DND-41 (cell line): Measurements from ENCODE around the gene FAS.

Source experiments
- ATAC-seq: fragments of 200-7000 bp; cut with Tn5 transposase; 3 replicates; pipeline ENCODE4 v1.9.1; 2021; ENCODE audit warnings: low read depth; ENCODE audit not compliant: insufficient read depth
- DNase-seq: peaks from one replicate; pipeline ENCODE4 v3.0.0-alpha.2; 2020
- H2AFZ ChIP-seq: 2 replicates; pipeline ENCODE4 v1.6.0; 2012; ENCODE audit warnings: low read depth, low read length
- H3K27ac ChIP-seq: 2 replicates; pipeline ENCODE4 v1.5.1; 2012; ENCODE audit warnings: low read length, inconsistent platforms
- H3K27me3 ChIP-seq: fragments of 200-600 bp; sonication (generic); 2 replicates; pipeline ENCODE4 v1.6.0; 2012; ENCODE audit warnings: low read length, mild to moderate bottlenecking, inconsistent platforms; ENCODE audit not compliant: insufficient read depth, poor library complexity
- H3K36me3 ChIP-seq: 2 replicates; pipeline ENCODE4 v1.5.1; 2012; ENCODE audit warnings: low read length, inconsistent platforms; ENCODE audit not compliant: insufficient read depth
- H3K4me1 ChIP-seq: 2 replicates; pipeline ENCODE4 v1.5.1; 2012; ENCODE audit warnings: mild to moderate bottlenecking, low read length; ENCODE audit not compliant: insufficient read depth
- H3K4me2 ChIP-seq: 2 replicates; pipeline ENCODE4 v1.6.0; 2012; ENCODE audit warnings: mild to moderate bottlenecking, moderate library complexity, low read length, inconsistent platforms; ENCODE audit not compliant: insufficient read depth
- H3K4me3 ChIP-seq, 2 experiments: fragments of 200-600 bp in 1 of 2; shearing (Covaris generic) in 1 of 2; 2 replicates each; pipeline ENCODE4 v1.5.1; 2012 to 2016; ENCODE audit warnings: inconsistent platforms in 2 of 2, low read length in 2 of 2, mild to moderate bottlenecking in 2 of 2, low read depth in 1 of 2, moderate library complexity in 1 of 2
- H3K79me2 ChIP-seq: 2 replicates; pipeline ENCODE4 v1.6.0; 2012; ENCODE audit warnings: low read length, inconsistent platforms; ENCODE audit not compliant: insufficient read depth
- H3K9ac ChIP-seq: 2 replicates; pipeline ENCODE4 v1.6.0; 2012; ENCODE audit warnings: low read depth, mild to moderate bottlenecking, inconsistent platforms, low read length, moderate library complexity
- H3K9me3 ChIP-seq: 2 replicates; pipeline ENCODE4 v1.5.1; 2012; ENCODE audit warnings: low read length, moderate library complexity, mild to moderate bottlenecking, inconsistent platforms; ENCODE audit not compliant: insufficient read depth, severe bottlenecking
- H4K20me1 ChIP-seq: 2 replicates; pipeline ENCODE4 v1.6.0; 2012; ENCODE audit warnings: low read length; ENCODE audit not compliant: insufficient read depth
- CTCF ChIP-seq: IDR thresholded peaks from 2 replicates; pipeline ENCODE4 v1.5.1; 2012; ENCODE audit warnings: borderline replicate concordance, low read length, moderate library complexity, mild to moderate bottlenecking; ENCODE audit not compliant: poor library complexity, severe bottlenecking; ENCODE audit errors: extremely low read depth
- EZH2 ChIP-seq: IDR thresholded peaks from 3 replicates; pipeline ENCODE4 v1.6.1; 2012; ENCODE audit warnings: borderline replicate concordance, low read depth, mild to moderate bottlenecking, moderate library complexity, low read length, inconsistent platforms; ENCODE audit not compliant: severe bottlenecking

FAS gene

DNA sequence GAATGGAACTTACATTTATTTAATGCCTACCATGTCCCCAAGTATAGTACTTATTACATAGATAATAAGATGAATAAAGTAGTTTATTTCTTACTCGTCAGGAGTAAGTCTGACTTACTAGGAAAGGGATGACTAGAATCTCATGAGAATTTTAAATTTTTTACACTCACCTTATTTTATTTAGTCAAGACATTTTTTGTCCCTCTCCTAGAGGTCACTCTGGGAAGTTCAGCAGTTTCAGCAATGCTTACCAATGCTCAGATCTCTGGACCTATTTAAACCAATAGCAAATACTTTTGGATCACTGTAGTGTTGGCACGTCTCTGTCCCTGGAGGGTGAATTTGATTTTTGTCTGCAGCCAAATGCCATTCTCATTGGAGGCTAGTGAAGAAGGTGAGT, 27.3 kb upstream of the FAS start:
- no peak for ATAC-seq
- Histone ChIP-seq H3K4me2 (no peak overlapping the region), H3K36me3 (no peaks in the 10 kb centered on the region), H3K4me1 (peaks cover 10% of the 10 kb centered on the region), H3K27me3 (no peaks in the 10 kb centered on the region), H3K79me2 (no peaks in the 10 kb centered on the region), H3K9ac (no peak overlapping the region), H4K20me1 (no peaks in the 10 kb centered on the region), H3K27ac (no peak overlapping the region), H2AFZ (no peak overlapping the region), H3K4me3 (no peak overlapping the region), H3K9me3 (no peaks in the 10 kb centered on the region)
- TF ChIP-seq CTCF = peak; percentile 3
- no peak for TF ChIP-seq EZH2
- no peak for DNase-seq

DNA sequence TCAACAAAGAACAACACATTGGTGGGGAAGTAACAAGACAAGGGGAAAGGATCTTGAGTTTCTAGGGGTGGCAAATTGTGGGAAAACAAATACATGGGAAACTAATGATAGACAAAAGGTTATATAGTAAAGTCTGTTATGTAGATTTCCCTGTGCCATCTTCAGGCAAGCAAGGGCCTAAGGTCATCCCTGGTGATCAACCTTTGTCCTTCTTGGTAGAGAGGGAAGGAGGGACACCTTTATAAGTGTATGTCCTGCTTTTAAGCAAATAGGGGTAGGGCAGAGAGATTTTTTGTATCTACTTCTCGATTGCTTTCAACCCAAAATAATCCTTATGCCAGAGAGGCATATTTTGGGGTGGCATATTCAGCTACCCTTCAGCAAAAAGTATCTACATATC, 26.2 kb upstream of the FAS start:
- no peaks in the 10 kb centered on the region for H3K27me3 ChIP-seq
- H3K9ac ChIP-seq = no peak overlapping the region
- H3K4me3 ChIP-seq = no peak overlapping the region
- ATAC-seq (no peak), DNase-seq (no peak)
- H3K4me1 ChIP-seq = peaks cover 10% of the 10 kb centered on the region
- H3K27ac ChIP-seq = no peak overlapping the region
- H3K36me3 ChIP-seq = no peaks in the 10 kb centered on the region
- H2AFZ ChIP-seq = no peak overlapping the region
- H3K79me2 ChIP-seq = no peaks in the 10 kb centered on the region
- TF ChIP-seq CTCF = no peak
- no peak for TF ChIP-seq EZH2
- no peaks in the 10 kb centered on the region for H4K20me1 ChIP-seq
- H3K4me2 ChIP-seq = no peak overlapping the region
- no peaks in the 10 kb centered on the region for H3K9me3 ChIP-seq

DNA sequence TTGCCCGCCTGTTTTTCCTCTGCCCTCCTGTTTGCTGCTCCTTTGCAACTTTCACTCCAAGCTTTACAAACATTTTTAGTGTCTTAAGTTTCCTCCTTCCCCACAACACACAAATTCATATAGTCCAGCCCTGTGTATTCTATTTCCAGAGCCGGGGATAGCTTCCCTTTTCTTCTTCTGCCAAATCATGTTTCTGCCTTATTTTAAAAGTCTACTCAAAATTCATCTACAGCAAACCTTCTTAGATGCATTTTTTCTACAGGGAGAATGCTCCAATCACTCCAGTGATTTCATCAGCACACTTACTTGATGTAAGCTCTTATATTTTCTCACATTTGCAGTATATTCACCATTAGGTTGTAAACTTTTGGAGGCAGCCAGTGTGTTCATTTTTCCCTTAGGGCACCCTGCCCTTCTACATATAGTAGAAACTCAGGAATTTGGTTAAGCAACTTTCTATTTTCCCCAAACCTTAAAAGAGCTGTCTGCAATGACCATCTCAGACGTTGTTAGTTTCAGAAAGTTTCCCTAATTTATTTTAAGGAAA, 25.7 kb upstream of the FAS start:
- Histone ChIP-seq H3K27ac (no peak overlapping the region), H2AFZ (no peak overlapping the region), H3K9me3 (no peaks in the 10 kb centered on the region), H3K4me1 (peaks cover 10% of the 10 kb centered on the region), H3K9ac (no peak overlapping the region), H4K20me1 (no peaks in the 10 kb centered on the region), H3K4me2 (no peak overlapping the region), H3K27me3 (no peaks in the 10 kb centered on the region), H3K36me3 (no peaks in the 10 kb centered on the region), H3K79me2 (no peaks in the 10 kb centered on the region), H3K4me3 (no peak overlapping the region)
- TF ChIP-seq CTCF (no peak), EZH2 (no peak)
- DNase-seq = no peak
- ATAC-seq = no peak

DNA sequence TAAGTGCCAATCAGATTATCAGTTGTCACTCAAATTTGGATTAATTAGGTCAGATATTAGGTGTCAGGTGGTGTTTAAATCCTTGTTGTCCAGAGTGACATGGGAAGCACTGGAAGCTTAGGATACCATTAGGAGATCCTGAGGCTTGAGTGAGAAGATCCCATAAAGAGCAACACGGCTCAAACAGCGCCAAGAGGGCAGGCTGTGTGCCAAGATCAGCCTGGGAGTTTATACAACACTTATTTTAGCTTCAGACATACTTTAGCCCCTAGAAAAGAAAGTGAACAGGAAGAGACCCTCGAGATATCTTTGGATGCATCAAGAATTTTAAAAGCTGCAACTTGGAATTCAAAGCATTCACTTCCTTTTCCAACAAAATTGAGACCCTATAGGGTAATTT, 23.8 kb upstream of the FAS start:
- Histone ChIP-seq H4K20me1 (no peaks in the 10 kb centered on the region), H3K36me3 (no peaks in the 10 kb centered on the region), H3K9me3 (no peaks in the 10 kb centered on the region), H3K4me3 (no peak overlapping the region), H2AFZ (no peak overlapping the region), H3K27me3 (no peaks in the 10 kb centered on the region), H3K27ac (no peak overlapping the region), H3K4me1 (peaks cover 9% of the 10 kb centered on the region), H3K4me2 (no peak overlapping the region), H3K79me2 (no peaks in the 10 kb centered on the region), H3K9ac (no peak overlapping the region)
- no peak for ATAC-seq
- TF ChIP-seq CTCF (no peak), EZH2 (no peak)
- no peak for DNase-seq
